Measurements from ENCODE around the gene TRIM29.
A peak's percentile ranks its signal among the peaks of the same experiment; 100 is the strongest.
"Not testable (repeated sequence)": the region's sequence is repeated elsewhere in the genome, so short reads cannot be mapped to it uniquely, and the experiment has no call there.

Gene TRIM29

DNA sequence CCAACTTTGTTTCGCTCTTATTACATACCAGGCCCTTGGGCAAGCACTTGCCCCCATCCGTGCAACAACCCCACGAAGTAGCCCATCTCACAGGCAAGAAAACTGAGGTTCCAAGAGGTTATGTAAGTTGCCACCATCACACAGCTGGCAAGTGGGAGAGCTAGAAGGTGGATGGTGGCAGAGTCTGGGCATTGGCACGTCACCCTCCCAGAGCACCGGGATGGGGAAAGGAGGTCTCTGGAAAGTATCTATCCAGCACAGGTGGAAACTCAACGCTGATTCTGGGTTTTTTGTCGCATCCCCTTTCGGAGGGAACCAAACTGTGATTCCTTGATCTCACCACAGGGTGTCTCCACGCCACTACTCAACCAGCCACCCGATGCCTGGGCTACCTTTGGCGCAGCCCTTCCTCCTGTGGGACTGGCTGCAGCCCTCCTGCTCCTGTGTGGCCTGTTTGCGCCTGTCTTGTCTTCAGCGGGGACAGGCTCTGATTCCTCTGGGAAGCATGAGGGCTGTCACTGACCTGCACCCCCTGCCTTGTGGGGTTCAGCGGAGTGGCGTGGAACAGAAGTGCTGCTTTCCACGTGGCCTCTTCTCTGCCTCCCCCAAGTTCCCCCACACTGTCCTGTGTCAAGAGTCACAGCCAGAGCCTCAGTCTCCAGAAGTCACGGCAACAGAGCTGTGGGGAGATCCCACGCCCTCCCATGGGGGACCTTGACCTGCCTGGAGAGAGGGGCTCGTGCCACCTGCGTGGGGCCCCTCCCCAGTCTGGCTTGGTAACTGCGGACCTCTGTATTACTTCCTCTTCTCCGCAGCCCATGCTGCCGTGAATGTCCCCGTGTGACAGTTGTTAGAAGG lies 34.4 kb upstream of the TRIM29 start:
- DNase-seq (ENCODE audit: low read depth): no peak

DNA sequence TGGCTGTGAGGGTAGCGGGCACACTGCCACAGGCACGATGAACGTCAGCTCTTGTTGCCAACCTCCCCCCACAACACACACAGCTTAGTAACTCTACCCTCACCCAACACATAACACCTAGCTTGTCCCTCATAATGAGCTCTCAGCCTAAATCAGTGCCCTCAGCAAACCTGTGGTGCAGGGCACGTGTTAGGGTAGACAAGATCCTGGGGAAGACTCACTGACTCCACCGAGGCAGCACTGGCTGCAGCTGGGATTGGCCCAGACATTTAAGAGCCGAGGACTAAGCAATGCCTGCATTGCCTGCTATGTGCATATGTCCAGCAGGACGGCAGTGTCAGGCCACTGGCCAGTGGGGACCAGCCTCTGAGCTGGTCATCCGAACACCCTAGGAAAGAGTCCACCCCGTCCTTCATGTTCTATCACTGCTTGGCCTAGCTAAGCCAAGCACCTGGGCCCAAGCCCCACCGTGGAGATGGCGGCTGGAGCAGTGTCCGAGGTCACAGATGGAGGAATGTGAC lies 32.9 kb upstream of the TRIM29 start:
- no peak for DNase-seq (ENCODE audit: low read depth)

DNA sequence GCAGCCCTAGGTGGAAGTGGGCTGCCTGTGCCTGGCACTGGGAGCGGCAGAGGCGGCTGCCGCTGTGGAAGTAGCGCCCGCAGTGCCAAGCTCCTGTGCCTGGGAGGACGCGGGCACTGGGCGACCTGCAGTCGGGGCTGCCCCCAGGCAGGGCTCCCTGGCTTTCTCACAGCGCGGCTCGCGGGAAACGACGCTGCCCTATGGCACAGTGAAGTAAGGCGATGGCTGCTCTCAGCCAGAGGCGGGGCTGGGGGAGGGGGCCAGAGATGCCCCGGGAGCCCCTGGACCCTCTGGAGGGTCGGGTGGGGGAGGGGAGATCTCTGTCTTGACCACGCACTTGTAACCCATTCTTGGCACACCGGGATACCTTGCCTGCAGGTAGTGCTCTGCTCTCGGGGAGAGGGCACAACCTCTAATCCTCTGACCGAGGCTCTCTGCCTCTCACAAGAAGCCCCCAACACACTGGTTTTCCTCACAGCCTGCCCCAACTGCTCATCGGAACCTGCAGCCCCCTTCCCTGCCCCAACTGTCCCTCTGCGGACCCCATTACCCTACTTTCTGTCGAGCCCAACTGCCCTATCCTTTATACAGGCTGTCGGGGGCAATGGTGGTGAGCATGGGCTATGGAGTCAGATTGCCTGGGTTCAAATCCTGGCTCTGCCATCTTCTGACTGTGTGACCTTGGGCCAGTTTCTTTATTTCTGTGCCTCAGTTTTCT lies 32.2 kb upstream of the TRIM29 start:
- no peak for DNase-seq (ENCODE audit: low read depth)

DNA sequence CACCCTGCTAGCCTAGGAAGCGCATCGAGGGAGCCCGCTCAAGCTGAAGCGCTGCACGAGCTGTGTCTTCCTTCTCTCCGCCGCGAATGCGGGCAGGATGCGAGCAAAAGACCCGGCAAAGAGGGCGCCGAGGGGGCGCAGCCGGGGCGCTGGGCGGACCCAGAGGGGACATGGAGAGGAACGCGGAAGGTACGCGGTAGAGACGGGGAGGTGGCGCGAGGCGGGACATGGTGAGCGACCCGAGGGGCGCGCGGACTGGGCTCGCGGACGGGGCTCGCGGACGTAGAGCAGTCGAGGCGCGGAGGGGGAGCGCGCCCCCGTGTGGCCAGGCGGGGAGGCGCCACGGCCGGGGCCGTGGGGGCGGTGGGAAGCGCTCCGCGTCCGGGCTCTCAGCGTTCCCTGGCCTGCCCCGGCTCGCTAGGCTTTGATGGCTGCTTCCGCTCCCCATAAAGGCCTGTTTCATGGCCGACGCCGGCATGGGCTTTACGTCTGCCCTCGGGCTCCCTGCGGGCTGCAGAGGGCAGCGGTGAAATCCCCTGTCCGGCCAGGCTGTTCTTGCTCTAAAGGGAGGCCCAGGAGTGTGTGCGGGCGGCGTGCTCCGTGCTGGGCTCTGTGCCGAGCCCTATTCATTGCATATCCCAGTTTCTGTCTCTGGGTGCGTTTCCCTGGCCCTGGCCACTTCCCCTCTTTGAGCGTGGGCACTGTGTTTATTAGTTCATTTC lies 31.2 kb upstream of the TRIM29 start:
- peak; percentile 32 for DNase-seq (ENCODE audit: low read depth)

DNA sequence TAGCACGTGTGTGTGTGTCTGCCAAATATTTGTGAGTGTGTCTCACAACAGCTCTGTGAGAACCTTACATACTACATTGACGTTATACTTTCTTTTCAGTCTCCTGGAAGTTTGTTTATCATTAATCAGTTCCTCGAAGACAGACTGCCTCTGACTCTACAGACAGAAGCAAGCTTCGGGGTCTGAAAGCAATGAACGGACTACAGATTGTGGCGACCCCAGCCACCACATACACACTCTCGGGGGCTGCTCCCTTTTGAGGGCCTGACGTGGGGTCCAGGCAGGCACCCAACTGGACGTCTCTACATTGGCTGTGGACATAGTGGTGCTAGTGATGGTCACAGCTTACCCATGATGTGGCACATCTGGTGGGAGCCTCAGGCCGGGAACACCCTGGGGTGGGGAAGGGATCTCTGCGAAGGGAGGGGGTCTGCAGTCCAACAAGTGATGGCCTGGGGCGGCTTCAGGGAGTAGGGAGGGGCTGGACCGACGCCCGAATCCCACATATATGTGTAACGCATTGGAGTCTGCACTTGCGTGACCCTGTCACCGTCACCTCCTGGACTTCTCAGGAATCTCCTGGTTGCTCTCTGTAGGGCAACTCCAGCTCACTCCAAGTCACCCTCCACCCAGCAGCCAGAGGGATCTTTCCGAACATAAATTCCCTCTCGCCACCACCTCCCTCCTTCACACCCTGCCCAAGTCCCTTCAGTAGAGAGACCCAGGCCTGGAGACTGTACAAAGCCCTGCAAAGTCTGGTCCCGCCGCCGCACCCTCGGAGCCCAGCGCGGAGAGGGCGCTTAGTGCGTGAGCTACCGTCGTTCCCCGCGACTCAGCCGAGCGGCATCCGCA lies 30.4 kb upstream of the TRIM29 start:
- no peak for DNase-seq (ENCODE audit: low read depth)

DNA sequence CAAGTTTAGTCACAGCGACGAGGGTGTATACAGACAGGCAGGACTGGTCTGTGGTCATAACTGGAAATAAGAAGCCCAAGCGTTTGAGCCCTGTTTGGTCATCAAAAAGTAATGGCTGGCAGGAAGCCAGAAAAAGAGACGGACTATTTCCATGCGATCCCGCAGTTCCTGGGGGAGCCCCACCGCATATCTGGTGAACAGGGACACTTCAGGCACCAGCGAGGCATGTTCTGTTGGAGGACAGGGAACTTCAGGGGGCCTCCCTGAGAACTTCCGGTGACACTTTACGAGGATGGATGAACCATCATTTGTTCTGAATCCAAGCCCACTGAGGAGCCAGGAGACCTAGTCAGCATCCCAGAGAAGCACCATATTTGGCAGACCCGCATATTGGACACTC lies 29.7 kb upstream of the TRIM29 start:
- DNase-seq (ENCODE audit: low read depth): no peak

DNA sequence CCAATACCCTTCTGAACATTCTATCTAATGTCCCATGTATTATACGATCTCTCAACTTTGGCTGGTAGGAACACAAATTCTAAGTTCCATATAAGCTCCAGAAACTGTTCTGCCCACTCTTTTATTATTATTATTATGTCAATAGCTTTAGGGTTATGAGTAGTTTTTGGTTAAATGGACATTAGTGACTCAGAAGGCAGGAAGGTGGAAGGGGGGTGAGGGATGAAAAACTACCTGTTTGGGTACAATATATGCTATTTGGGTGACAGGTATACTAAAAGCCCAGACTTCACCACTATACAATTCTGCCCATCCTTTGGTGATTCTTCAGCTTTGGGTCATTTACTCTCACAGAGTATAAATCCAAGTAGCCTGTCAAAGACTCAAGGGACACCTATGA lies 22.5 kb upstream of the TRIM29 start:
- DNase-seq (ENCODE audit: low read depth): no peak

DNA sequence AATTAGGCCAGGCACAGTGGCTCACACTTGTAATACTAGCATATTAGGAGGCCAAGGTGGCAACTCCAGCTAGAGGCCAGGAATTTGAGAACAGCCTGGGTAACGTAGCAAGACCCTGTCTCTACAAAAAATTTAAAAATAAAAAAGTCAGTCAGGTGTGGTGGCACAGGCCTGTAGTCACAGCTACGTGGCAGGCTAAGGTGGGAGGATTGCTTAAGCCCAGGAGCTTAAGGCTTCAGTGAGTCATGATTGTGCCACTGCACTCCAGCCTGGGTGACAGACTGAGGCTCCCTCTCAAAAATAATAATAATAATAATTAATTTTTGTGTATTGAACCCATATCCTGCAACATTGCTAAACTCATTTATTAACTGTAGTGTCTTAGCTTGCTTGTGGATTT lies 15.3 kb upstream of the TRIM29 start:
- no peak for DNase-seq (ENCODE audit: low read depth)

DNA sequence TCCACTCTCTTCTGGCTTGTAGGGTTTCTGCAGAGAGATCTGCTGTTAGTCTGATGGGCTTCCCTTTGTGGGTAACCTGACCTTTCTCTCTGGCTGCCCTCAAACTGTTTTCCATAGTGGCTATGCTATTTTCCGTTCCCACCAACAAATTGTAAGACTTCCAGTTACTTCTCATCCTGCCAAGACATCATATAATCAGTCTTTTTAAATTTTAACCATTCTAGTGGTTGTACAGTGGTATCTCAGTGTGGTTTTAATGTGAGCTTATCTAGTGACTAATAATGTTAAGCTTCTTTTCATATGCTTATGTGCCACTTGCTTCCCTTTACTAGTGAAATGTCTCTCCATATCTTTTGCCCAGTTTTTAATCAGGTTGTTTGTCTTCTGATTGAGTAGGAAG lies 13.6 kb upstream of the TRIM29 start:
- DNase-seq (ENCODE audit: low read depth): no peak

DNA sequence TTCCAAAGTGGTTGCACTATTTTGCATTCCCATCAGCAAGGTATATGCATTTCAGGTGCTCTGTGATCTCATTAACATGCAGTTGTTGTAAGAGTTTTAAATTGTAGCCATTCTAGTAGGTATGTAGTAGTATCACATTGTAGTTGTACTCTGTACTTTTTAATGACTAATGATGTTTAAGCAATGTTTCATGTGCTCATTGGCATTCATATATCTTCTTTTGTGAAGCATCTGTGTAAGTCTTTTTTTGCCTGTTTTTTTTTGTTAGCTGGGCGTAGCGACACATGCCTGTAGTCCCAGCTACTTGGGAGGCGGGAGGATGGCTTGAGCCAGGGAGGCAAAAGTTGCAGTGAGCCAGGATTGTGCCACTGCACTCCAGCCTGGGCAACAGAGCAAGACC lies 11.3 kb upstream of the TRIM29 start:
- DNase-seq (ENCODE audit: low read depth): no peak

DNA sequence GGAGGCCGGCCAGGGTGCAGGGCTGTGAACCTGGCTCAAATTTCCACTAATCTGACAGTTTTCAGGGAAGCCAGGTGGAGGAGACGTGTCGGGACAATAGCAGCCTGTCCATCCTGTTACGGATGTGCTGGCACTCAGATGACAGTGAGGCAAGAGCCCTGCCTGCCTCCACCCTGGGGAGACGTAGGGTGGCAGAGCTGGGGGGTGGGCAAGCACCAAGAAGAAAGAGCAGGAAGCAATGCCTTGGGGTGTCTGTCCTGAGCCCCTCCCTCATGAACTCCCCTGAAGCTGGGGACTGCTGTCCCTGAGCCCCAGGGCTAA lies 10.0 kb upstream of the TRIM29 start:
- DNase-seq (ENCODE audit: low read depth): no peak

DNA sequence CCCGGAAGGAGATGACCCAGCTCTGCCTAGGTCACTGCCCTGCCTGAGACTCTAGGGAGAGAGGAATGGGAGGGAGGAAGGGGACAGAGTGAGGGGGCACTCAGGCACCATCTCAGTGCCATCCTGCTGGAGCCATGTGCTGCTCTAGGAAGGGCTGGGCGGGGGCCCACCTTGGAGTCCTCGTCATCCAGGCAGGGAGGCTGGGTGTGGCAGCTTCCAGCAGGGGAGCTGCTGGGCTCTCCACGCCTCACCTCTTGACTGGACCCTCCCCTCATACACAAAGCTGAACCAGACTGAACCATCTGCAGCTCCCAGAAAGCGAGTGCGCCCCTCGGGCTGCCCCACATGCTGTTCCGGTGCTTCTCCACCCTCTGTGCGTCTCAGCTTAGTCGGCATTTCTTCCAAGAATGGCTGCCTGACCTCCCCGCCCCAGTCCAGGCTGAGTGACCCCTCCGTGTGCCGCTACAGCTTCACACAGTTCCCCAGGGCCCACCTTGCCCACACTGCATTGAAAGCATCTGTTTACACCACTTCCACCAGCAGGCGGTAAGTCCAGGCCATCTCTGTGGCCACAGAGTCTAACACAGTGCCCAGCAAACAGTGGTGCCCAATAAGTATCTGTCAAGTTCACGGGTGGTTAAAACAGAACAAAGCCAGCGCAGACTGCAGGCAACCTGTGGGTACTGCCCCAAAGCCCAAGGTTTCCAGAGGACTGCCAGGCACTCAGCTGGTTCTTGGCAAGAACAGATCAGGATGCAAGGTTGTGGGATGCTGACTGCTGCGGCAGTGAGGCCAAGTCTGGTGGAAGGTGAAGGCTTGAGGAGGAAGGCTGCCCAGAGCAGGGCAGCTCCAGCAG lies 9.4 kb upstream of the TRIM29 start:
- DNase-seq (ENCODE audit: low read depth): no peak

DNA sequence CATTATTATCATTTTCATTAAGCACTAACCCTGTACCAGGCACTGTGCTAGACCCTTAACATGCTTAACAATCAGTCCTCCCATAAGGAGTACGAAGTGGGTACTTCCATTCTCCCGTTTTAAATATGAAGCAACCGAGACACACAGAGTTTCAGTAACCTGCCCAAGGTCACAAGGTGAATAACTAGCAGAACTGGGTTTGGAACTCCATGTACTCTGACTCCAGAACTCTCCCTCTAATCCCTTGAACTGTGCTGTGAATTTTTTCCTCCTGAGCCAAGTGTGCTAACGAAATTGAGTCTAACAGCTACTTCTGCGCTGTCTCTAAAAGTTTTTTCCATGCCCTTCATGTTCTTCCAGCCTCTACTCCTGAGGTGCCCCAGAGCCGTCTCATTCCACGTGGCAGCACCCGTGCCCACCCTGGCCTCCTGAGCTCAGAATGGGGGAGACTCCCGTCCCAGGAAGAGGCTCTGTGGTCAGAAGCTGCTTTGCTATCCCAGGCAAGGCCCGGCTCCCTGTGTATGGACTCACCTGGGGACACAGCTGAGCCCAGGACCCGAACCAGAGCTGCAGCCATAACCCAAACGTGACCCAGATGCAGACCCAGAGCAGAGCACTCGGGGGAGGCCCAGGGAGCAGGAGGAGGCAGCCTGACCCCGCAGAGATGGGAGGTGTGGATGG lies 8.6 kb upstream of the TRIM29 start:
- no peak for DNase-seq (ENCODE audit: low read depth)

DNA sequence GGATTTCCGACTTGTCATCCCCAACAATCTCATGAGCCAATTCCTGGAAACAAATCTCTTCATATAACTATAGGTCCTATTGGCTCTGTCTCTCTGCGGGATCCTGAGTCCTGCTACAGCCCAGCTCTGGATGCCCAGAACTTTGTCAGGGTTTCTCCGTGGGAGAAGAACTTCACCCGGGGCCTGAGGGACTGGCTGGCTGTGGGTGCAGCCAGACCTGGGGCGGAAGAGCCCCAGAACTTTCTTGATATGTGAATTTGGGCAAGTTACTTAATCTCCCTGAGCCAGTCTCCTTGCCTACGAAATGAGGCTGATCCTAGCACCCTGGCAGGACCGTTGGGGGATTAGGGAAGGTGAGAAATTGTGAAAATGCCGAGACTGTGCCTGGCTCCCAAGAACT lies 6.6 kb upstream of the TRIM29 start:
- no peak for DNase-seq (ENCODE audit: low read depth)

DNA sequence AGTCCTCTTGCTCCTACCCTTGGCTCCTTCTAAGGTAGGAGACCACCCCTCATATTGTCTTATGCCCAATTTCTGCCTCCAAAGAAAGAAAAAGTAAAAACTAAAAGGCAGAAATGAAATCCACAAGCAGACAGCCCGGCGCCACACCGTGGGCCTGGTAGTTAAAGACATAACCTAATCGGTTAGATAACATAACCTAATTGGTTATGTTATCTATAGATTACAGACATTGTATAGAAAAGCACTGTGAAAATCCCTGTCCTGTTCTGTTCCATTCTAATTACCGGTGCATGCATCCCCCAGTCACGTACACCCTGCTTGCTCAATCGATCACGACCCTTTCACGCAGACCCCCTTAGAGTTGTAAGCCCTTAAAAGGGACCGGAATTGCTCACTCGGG lies 5.6 kb upstream of the TRIM29 start:
- not testable (repeated sequence) for DNase-seq (ENCODE audit: low read depth)

DNA sequence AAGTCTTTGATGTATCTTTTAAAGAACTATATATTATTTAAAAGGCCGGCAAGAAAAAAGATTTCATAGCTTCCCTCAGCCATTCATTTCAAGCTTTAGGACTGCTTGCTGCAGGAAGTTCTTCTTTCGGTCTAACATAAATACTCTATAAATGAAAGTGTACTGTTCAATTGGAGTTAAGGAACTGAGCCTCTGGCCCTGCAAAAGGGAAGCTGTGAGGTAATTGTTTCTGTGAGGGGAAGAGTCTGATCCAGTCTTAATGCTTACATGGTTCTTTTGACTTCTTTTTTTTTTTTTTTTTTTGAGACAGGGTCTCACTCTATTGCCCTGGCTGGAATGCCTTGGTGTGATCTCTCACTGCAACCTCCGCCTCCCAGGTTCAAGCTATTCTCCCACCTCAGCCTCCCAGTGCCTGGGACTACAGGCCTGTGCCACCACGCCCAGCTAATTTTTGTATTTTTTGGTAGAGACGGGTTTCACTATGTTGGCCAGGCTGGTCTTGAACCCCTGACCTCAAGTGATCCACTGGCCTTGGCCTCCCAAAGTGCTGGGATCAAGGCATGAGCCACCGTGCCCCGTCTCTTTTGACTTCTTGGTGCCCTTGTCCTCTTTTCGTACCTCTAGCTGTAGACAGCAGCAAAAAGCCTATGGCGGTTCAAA lies 4.7 kb upstream of the TRIM29 start:
- no peak for DNase-seq (ENCODE audit: low read depth)

DNA sequence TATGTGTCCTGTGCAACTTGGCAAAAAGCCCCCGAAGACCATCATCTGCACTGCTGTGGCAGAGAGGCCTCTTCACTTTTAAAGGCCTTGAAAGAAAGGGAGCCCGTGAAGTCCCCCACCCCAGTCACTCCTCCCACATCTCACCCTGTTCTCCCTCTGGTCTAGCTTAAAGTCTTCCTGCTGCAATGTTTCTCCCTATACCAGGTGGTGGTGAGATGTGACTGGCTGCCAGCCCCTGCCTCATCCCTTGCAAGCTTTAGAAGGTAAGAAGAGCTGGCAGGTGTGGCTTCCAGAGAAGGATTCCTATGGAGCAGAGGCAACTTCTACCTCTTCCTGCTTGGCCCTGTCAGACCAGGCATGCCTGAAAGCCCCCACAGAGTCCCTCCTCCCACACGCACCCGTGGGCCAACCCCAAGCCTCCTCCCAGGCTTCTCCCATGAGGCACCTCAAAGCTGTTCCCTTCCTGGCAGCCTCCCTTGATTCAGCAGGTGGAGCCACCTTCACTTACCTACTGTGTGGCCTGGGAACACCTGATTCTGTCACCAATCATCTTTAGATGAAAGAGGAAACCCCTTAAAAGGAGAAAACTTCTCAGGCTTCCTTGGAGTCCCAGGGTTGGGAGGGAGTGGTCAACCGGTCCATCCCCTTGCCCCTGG lies 4.0 kb upstream of the TRIM29 start:
- no peak for DNase-seq (ENCODE audit: low read depth)

DNA sequence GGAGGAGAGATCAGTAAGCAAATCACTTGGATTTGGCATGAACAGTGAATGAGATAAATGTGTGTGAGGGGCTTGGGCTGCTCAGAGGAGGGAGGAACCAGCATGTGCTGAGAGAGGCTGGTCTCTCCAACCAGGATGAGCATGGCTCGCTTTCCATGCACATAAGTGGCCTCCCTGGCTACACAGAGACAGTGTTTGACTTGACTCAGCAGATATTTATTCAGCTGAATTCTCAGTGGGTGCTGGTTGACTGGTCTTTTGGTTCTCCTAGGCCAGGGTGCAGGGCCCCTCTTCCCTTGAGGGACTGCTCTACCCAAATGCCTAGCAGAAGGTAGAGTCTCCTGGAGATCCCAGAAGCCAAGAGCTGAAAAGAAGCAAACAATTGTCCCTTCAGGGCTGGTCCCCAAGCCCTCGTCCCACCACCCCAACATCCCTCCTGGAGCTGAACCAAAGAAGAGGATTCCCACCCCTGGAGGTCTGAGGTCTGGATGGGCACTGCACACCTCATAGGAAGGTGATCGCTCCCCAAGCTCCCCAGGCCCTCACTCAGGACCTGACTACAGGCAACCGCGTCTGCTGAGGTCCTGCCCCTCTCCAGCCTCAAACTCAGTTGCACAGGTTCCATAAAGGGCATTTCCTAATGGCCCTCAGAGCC lies 3.3 kb upstream of the TRIM29 start:
- DNase-seq (ENCODE audit: low read depth): no peak
